SK-N-SH treated with all-trans-retinoic acid at 6 μM for 48 hours (cell line): ENCODE data around the gene TSHB.

Experiments used
- ATAC-seq: fragments of 200-7000 bp; cut with Tn5 transposase; 3 replicates; pipeline ENCODE4 v1.9.1; 2020; ENCODE audit warnings: mild to moderate bottlenecking, moderate library complexity
- BACH2 ChIP-seq: fragments of 250-450 bp; sonication (Bioruptor Pico); IDR thresholded peaks from 2 replicates; pipeline ENCODE4 v1.9.0; 2021; ENCODE audit warnings: mild to moderate bottlenecking, borderline replicate concordance
- ESRRG ChIP-seq: fragments of 250-450 bp; sonication (Bioruptor Pico); IDR thresholded peaks from 2 replicates; pipeline ENCODE4 v1.6.1; 2021; ENCODE audit warnings: mild to moderate bottlenecking
- ISL1 ChIP-seq: fragments of 250-450 bp; sonication (Bioruptor Pico); IDR thresholded peaks from 2 replicates; pipeline ENCODE4 v2.1.2; 2022; ENCODE audit warnings: mild to moderate bottlenecking, moderate library complexity
- OSR1 ChIP-seq: fragments of 250-450 bp; sonication (Bioruptor Pico); IDR thresholded peaks from 2 replicates; pipeline ENCODE4 v1.8.0; 2022; ENCODE audit warnings: moderate library complexity, mild to moderate bottlenecking, inconsistent platforms
- PATZ1 ChIP-seq: fragments of 250-450 bp; sonication (Bioruptor Pico); IDR thresholded peaks from 2 replicates; pipeline ENCODE4 v1.8.0; 2020; ENCODE audit warnings: mild to moderate bottlenecking, moderate library complexity, borderline replicate concordance
- PPARA ChIP-seq: fragments of 250-450 bp; sonication (Bioruptor Pico); IDR thresholded peaks from 2 replicates; pipeline ENCODE4 v1.5.0; 2020; ENCODE audit warnings: mild to moderate bottlenecking, borderline replicate concordance
- RARB ChIP-seq: fragments of 250-450 bp; sonication (Bioruptor Pico); IDR thresholded peaks from 2 replicates; pipeline ENCODE4 v1.8.0; 2021; ENCODE audit warnings: mild to moderate bottlenecking, moderate library complexity
- TOX ChIP-seq: fragments of 250-450 bp; sonication (Bioruptor Pico); IDR thresholded peaks from 2 replicates; pipeline ENCODE4 v1.8.0; 2021; ENCODE audit warnings: mild to moderate bottlenecking, moderate library complexity, borderline replicate concordance
- TSHZ2 ChIP-seq: fragments of 250-450 bp; sonication (Bioruptor Pico); IDR thresholded peaks from 2 replicates; pipeline ENCODE4 v1.5.0; 2020; ENCODE audit warnings: mild to moderate bottlenecking, moderate library complexity
- ZC3H10 ChIP-seq: fragments of 250-450 bp; sonication (Bioruptor Pico); IDR thresholded peaks from 2 replicates; pipeline ENCODE4 v1.5.1; 2021; ENCODE audit warnings: mild to moderate bottlenecking, moderate library complexity
- ZFP3 ChIP-seq: fragments of 250-450 bp; sonication (Bioruptor Pico); IDR thresholded peaks from 2 replicates; pipeline ENCODE4 v1.5.0; 2020; ENCODE audit warnings: mild to moderate bottlenecking, moderate library complexity
- ZNF565 ChIP-seq: fragments of 450-650 bp; formaldehyde crosslinking; conservative IDR thresholded peaks from 2 replicates; pipeline ENCODE4 v1.5.0; 2020; ENCODE audit warnings: low read depth, mild to moderate bottlenecking, moderate library complexity
- ZNF70 ChIP-seq: fragments of 450-650 bp; formaldehyde crosslinking; IDR thresholded peaks from 2 replicates; pipeline ENCODE4 v1.5.0; 2020; ENCODE audit warnings: mild to moderate bottlenecking, moderate library complexity
- TF ChIP-seq, protein P1 (sequence below): fragments of 250-450 bp; sonication (Bioruptor Pico); IDR thresholded peaks from 2 replicates; pipeline ENCODE4 v1.8.0; 2021; ENCODE audit warnings: low read depth, mild to moderate bottlenecking, moderate library complexity, borderline replicate concordance
- TF ChIP-seq, protein P2 (sequence below): fragments of 250-450 bp; sonication (Bioruptor Pico); IDR thresholded peaks from 2 replicates; pipeline ENCODE4 v1.5.1; 2021; ENCODE audit warnings: mild to moderate bottlenecking, moderate library complexity
- TF ChIP-seq, protein P3 (sequence below): fragments of 250-450 bp; sonication (Bioruptor Pico); IDR thresholded peaks from 2 replicates; pipeline ENCODE4 v1.5.1; 2020; ENCODE audit warnings: low read depth, mild to moderate bottlenecking, moderate library complexity

TSHB gene

GRCh38 chr1:115036814-115037507 is 7.3 kb downstream of the TSHB start:
- no peak for ATAC-seq
- TF ChIP-seq PPARA (CRISPR knock-in tag) (no peak), OSR1 (no peak), PATZ1 (CRISPR knock-in tag) (no peak), TOX (CRISPR knock-in tag) (no peak), ZFP3 (CRISPR knock-in tag) (no peak), ZNF565 (CRISPR knock-in tag) (no peak), TSHZ2 (CRISPR knock-in tag) (no peak), ZC3H10 (no peak), ISL1 (CRISPR knock-in tag) (no peak)

- ATAC-seq, result no peak
- TF ChIP-seq RARB (CRISPR knock-in tag) (no peak), ZFP3 (CRISPR knock-in tag) (no peak), ESRRG (CRISPR knock-in tag) (no peak)
- TF ChIP-seq, protein P1, sequence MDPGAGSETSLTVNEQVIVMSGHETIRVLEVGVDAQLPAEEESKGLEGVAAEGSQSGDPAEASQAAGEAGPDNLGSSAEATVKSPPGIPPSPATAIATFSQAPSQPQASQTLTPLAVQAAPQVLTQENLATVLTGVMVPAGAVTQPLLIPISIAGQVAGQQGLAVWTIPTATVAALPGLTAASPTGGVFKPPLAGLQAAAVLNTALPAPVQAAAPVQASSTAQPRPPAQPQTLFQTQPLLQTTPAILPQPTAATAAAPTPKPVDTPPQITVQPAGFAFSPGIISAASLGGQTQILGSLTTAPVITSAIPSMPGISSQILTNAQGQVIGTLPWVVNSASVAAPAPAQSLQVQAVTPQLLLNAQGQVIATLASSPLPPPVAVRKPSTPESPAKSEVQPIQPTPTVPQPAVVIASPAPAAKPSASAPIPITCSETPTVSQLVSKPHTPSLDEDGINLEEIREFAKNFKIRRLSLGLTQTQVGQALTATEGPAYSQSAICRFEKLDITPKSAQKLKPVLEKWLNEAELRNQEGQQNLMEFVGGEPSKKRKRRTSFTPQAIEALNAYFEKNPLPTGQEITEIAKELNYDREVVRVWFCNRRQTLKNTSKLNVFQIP (CRISPR knock-in tag), result no peak
- TF ChIP-seq, all 23 proteins: peak for 0
Observed at GRCh38 chr1:115040501-115040900, 10.9 kb downstream of the TSHB start.

- ATAC-seq, result peak; percentile 64
Observed at GRCh38 chr1:115041654-115042053, 12.0 kb downstream of the TSHB start.

GRCh38 chr1:115046751-115047150 is 17.1 kb downstream of the TSHB start:
- ATAC-seq, result no peak
- TF ChIP-seq BACH2 (no peak), ZNF70 (no peak), ZFP3 (CRISPR knock-in tag) (no peak), ESRRG (CRISPR knock-in tag) (no peak)
- TF ChIP-seq, protein P2, sequence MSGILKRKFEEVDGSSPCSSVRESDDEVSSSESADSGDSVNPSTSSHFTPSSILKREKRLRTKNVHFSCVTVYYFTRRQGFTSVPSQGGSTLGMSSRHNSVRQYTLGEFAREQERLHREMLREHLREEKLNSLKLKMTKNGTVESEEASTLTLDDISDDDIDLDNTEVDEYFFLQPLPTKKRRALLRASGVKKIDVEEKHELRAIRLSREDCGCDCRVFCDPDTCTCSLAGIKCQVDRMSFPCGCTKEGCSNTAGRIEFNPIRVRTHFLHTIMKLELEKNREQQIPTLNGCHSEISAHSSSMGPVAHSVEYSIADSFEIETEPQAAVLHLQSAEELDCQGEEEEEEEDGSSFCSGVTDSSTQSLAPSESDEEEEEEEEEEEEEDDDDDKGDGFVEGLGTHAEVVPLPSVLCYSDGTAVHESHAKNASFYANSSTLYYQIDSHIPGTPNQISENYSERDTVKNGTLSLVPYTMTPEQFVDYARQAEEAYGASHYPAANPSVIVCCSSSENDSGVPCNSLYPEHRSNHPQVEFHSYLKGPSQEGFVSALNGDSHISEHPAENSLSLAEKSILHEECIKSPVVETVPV (CRISPR knock-in tag), result no peak
- TF ChIP-seq, protein P3, sequence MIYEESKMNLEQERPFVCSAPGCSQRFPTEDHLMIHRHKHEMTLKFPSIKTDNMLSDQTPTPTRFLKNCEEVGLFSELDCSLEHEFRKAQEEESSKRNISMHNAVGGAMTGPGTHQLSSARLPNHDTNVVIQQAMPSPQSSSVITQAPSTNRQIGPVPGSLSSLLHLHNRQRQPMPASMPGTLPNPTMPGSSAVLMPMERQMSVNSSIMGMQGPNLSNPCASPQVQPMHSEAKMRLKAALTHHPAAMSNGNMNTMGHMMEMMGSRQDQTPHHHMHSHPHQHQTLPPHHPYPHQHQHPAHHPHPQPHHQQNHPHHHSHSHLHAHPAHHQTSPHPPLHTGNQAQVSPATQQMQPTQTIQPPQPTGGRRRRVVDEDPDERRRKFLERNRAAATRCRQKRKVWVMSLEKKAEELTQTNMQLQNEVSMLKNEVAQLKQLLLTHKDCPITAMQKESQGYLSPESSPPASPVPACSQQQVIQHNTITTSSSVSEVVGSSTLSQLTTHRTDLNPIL, result no peak

More at GRCh38 chr1:115041654-115042053, 12.0 kb downstream of the TSHB start:
- TF ChIP-seq, protein P2 (CRISPR knock-in tag), result no peak
- no peak for TF ChIP-seq BACH2
